HG03378 (cell line): ENCODE results near the gene HPSE2.
"Not testable (repeated sequence)": the region's sequence is repeated elsewhere in the genome, so short reads cannot be mapped to it uniquely, and the experiment has no call there.

Experiments
- ATAC-seq: cut with Tn5 transposase; IDR thresholded peaks from one replicate; pipeline ENCODE4 v1.9.1; 2021; ENCODE audit warnings: mild to moderate bottlenecking, moderate library complexity; ENCODE audit not compliant: unreplicated experiment

HPSE2 gene

DNA sequence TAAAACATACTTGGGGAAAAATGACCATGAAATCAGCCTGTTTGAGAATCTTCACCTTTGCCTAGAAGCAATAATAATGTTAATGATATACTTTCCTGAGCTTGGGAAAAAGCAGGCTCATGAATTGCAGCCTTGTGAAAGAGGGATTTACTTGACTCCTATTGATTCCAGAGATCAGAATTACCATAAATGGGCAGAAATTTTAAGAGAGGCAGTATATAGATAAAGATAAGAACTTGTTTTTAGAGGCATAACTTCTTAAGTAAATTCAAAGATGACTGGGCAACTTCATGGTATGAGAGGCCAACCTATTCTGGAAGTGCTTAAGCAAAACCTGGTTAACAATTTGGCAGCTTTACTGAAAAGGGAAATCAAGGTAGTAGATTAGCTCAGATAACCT lies 225.4 kb downstream of the HPSE2 start:
- ATAC-seq, result no peak

DNA sequence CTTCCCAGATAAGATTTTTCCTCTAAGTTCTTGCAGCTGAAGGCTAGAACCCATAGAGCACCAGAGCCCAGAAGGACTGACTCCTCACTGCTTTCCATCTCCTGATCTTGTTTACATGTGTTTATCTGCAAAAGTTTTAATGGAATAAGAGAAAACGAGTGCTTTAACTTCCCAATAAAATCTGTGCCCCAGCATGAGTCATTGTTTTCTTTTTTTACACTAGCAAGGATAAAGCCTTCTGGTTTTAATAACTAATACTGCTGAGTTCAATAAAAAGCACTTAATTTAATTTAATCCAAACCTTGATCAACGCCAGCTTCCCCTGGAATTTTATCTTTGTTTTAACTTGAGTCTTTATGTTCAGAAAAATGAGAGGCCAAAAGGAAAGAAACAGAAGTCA lies 227.6 kb downstream of the HPSE2 start:
- no peak for ATAC-seq

DNA sequence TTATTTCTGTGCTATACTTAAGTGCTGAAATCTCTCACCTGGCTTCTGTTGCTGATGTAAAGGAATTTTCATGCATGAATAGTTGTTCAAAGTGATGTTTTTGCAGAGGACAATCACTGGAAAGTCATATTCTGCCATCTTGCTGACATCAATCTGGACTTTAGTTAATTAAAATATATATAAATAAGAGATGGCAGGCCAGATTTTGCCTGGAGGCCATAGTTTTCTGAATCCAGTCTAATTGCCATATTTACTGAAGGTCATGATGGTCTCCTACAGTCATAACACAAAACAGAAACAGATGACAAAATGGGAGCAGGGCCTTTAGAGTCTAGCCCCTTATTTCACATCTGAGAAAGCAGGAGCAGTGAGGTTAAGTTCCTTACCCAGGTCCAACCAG lies 228.2 kb downstream of the HPSE2 start:
- ATAC-seq, result no peak

DNA sequence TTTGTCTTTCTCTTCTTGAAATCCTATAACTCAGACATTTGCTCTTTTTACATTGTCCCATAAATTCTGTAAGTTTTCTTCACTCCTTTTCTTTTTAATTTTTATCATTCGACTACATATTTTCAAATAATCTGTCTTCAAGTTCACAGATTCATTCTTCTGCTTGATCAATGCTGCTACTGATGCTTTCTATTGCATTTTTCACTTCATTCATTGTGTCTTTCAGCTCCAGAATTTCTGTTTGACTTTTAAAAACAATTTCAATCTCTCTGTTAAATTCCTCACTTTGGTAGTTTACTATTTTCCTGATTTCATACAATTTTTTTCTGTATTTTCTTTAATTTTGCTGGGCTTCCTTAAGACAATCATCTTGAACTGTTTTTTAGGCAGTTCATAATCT lies 230.4 kb downstream of the HPSE2 start:
- ATAC-seq, result no peak

DNA sequence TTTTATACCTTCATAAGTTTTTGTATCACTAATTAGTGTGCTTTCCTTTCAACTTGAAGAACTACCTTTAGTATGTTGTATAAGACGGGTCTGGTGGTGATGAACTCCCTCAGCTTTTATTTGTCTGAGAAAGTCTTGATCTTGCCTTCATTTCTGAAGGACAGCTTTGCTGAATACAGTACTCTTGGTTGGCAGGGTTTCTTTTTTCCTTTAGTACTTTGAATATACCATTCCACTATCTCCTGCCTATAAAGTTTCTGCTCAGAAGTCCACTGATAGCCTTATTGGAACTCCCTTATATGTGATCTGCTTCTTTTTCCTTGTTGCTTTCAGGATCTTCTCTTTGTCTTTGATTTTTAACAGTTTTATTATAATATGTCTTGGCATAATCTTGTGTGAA lies 230.9 kb downstream of the HPSE2 start:
- ATAC-seq, result no peak

DNA sequence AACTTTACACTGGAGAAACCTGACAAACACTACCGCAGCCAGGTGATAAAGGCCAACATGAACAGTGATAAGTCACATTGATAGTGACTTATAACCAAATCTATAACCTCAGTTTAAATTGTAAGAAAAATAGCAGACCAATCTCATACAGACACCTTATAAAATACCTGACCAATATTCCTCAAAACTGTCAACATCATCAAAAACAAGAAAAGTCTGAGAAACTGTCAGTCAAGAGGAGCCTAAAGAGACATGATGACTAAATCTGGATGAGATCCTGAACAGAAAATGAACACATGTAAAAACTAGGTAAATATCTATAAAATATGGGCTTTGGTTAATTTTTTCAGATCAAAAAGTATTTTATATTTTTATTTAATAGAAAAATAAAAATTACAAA lies 233.3 kb downstream of the HPSE2 start:
- no peak for ATAC-seq

DNA sequence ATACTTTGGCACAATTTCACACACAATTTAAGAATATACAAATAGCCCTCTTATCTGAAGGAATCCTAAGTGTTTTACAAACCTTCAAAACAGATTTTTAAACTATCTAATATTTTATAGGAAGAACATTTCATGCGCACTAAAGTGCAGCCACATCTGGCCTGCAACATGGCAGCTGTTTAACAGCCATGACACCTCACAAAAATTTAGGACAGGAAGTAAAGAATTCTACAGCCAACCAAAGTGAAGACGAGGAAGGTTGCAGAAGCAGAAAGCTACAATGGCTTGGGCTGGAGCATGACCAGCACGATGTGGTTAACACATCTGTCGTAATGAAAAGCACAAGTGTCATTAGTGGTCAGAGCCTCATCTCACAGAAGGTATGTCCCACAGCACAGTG lies 238.1 kb downstream of the HPSE2 start:
- no peak for ATAC-seq

DNA sequence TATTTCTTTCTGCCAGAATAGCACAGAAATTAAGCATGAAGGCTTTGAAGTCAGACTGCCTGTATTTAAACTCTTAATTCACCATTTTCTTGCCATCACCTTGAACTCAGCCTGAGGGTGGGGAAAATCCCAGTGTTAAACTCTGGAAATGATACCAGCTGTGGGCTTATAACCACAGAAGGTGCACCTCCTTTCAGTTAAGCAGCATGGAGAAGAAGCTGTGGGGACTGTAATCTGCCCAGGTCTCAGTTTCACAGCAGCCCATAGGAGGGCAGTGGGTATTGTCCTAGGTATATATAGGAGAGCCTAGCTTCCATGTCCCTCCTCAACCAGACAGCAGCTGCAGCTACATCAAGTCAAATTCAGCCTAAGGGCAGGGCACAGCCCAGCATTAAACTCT lies 241.6 kb downstream of the HPSE2 start:
- peak; percentile 61 for ATAC-seq

DNA sequence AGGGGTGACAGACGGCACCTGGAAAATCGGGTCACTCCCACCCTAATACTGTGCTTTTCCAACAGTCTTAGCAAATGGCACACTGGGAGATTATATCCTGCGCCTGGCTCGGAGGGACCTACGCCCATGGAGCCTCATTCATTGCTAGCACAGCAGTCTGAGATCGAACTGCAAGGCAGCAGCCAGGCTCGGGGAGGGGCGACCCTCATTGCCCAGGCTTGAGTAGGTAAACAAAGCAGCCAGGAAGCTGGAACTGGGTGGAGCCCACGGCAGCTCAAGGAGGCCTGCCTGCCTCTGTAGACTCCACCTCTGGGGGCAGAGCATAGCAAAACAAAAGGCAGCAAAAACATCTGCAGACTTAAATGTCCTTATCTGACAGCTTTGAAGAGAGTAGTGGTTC lies 251.9 kb downstream of the HPSE2 start:
- ATAC-seq, result not testable (repeated sequence)

DNA sequence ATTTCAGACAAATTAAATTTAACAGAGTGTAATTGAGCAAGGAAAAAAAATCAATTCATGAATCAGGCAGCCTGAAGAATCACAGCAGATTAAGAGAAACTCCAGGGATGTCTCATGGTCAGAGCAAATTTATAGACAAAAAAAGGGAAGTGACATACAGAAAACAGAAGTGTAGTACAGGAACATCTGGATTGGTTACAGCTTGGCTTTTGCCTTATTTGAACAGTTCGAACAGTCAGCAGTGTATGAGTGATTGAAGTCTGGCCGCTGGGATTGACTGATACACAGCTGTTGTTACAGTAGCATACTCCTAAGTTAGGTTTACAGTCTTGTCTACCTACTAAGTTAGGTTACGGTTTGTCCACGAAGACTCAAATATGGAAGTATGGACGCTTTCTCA lies 255.3 kb downstream of the HPSE2 start:
- no peak for ATAC-seq

DNA sequence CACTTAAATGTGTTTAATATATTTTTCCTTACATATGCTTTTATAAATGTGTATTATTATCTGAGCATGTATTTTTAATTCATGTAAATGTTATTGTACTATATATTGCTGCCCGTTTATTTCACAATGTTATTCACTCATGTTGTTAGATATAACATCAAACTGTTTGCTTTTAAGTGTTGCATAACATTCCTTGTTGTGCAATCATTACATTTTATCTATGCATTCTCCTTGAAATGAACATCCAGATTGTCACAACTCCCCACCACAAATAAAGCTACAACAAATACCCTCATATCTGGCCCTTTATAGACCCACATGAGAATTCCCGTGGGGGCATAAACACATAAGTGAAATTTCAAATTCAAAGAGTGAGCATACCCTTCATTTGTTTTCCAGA lies 264.2 kb downstream of the HPSE2 start:
- ATAC-seq, result no peak

DNA sequence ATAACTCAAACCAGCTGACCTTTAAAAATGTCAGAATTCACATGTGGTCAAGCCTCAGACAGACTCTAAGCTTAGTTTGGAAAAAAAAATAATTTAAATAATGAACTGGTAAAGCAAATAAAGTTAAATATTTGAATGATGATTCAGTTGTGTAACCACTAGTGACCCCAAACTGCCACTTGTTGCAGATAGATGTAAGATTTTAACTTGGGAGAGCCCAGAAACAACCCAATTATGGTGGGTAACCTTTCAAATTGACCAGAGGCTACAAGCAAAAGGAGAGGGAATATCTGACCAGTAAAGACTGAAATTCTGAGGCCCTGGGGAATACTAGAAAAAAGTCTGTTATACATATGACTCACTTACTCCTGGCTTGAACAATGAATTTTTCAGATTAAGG lies 268.1 kb downstream of the HPSE2 start:
- no peak for ATAC-seq

DNA sequence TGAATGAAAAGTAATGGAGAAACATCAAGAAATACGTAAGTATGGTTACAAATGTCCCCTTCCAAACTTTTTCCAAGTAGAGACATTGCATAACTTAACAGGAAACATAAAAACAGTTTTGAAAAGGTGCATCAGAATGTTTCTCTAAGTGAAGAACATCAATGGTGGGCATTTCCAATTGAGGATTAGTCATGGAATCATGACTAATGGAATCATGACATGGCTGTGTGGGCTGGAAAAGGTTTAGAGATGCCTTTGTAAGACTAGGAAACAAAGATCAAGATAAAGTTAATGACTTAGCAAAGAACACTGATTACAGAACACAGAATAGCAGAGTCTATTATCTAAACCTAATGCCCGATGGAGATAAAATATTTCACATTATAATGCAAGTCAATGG lies 272.0 kb downstream of the HPSE2 start:
- no peak for ATAC-seq

DNA sequence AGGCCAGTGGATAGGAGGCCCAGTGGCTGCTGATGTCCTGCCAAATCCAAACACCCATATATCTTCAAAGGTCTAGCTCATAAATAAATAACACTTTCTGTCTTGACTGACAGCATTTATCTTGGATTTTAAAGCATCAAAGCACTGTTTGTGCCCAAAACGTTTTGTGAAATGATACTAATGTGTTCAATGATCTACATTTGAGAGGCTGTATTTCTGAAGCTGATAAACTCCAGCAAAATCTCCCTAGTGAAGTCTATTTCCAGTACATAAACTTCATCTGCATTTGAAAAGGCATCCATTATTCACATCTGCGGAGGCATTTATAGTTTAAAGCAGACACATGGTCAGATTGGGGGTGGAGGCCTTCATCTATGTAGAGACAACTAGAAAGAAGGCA lies 276.3 kb downstream of the HPSE2 start:
- no peak for ATAC-seq

DNA sequence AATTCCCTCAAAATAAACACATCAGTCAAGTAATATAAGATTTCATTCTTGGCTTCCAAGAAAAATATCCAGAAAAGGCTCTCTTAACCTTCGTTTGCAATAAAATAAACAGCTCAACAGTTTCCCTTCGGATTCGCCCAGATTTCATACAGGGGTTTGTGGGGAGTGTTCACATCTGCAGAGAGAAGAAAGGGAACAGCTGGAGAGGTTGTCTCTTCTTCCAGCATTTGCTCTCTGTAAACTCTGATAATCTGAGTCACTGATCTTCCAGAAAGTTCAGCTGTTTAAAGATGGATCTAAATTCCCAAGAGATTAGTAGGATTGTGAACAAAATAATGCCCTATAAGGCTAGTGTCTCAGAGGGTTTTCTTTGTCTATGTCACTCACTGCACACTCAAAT lies 277.9 kb downstream of the HPSE2 start:
- no peak for ATAC-seq

DNA sequence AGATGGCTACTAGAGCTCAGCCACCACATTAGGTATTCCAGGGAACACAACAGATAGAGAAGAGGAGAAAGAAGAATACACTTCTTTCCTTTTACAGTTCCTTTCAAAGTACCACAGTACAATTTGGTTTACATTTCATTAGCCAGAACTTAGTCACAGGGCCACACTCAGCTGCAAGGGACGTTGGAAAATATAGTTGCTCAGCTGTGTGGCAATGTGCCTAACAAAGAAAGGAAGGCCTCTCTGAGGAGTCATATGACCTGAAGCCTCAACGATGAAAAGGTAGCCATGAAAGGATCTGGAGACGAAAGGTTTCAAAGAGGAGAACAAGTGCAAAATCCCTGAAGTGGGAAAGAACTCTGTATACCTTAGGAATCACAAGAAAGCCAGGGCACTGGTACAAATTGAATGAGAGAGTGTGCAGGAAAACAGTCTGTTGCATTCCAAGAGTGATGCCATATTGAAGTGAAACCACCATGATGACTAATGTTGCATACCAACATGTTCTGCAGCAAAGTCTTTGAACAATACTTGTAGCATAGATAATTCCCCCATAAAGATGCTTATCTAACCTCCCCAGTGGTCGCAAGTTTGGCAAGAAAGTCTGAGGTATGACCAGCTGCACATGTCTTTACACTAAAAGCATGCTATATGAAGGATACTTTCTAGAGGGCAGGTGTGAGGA lies 278.9 kb downstream of the HPSE2 start:
- ATAC-seq, result no peak

DNA sequence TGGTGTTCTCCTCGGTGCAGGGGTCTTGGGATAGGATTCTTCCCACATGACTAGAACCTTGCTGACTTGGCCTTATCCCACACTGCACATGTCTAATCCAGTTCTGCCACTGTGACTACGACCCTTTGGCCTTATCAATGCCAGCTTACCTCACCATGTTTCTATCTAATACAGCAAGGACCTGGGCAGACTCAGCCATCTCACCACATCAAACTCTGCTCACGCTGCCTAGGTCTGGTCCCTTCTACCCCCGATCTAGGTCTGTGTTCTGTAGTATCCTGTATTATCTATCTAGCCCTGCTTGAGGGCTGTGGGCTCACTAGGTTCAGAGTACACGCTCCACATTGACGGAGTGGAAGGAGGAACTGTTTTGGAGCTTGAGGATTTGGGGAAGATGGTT lies 282.4 kb downstream of the HPSE2 start:
- no peak for ATAC-seq

DNA sequence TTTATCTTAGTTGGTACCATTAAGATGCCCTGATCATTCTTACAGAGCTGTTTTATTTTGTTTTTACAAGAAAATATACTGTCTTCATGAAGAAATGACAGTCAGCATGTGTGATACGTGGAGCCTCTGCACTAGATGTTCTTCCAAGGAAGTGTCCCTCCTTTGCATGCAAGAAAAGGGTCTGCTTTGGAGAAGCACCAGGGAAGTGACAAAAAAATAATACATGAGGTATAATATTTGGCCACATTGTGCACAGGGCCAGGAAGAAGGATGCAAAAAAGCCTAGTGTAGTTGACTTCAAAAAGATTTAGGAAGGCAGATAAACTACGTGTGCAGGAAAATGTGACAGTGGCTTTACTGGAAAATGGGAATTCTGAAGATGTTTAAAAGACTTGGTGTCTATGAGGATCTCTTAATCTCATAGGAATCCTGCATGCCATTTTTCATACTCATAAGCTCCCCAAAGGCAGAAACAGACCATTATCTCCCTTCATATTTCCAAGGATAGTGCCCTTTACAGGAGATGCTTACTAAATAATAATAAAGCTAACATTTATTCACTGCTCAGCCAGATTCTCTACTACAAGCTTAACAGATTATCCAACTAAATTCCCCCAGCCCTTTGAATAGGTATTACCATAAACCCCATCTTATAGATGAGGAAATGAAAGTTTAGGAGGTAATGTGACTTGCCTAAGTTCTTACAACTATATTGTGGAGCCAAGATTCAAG lies 284.2 kb downstream of the HPSE2 start:
- no peak for ATAC-seq

DNA sequence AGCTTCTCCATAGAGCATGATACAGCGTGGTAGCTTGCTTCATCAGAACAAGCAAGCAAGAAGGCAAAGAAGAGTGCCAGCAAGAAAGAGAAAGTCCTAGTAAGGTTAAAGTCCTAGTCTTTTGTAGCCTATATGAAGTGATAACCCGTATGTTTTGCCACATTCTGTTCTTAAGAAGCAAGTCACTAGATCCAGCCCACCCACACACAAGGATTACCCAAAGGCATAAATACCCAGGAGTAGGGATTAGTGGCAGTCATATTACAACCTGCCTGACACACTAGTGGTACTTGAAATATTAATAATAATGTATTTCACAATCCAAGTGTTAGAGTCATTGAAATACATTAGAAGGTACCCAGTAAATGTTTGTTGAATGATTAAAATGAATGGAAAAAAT lies 285.5 kb downstream of the HPSE2 start:
- no peak for ATAC-seq

DNA sequence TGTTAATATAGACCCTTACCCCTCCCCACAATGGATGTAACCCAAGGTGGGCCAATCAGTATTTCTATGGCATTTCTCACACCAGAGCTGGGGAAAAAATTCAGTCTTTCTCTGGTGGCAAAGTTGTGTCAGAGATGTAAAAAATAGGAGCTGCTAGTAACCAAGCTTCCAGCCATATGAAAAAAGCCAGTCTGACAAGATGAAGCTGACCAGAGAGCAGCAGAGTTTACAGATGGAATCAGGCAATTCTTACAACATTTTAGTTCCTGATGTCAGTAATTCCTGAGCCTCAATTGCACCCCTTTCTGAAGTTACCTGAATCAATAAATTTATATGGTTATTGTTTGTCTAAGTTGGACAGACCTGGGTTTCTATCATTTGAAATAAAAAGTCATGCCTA lies 286.3 kb downstream of the HPSE2 start:
- no peak for ATAC-seq

DNA sequence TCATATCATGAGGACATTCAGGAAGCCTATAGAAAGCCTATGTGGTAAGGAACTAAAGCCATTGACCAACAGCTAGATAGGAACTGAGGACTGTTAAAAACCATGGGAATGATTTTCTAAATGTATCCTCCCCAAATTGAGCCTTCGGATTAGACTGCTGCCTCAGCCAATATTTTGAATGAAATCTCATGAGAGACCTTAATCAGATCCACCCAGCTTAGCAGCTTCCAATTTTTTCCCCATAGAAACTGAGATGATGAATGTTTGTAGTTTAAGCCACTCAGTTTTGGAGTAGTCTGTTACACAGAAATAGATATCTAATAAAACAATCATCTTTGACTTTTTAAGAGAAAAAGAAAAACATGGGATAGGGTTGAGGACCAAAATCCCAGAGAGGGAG lies 292.0 kb downstream of the HPSE2 start:
- ATAC-seq, result no peak

DNA sequence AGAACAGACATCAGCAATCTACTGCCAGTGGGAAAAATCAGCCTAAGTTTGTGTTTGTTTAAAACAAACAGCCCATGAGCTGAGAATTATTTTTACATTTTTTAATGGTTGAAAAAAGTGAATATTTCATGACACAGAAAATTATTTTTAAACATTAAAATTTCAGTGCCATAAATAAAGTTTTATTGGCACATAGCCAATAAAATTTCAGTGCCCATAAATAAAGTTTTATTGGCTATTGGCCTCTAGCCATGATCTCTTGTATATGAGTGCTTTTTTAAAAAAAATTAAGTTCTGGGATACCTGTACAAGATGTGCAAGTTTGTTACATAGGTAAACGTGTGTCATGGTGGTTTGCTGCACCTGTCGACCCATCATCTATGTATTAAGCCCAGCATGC lies 305.9 kb downstream of the HPSE2 start:
- ATAC-seq, result no peak

DNA sequence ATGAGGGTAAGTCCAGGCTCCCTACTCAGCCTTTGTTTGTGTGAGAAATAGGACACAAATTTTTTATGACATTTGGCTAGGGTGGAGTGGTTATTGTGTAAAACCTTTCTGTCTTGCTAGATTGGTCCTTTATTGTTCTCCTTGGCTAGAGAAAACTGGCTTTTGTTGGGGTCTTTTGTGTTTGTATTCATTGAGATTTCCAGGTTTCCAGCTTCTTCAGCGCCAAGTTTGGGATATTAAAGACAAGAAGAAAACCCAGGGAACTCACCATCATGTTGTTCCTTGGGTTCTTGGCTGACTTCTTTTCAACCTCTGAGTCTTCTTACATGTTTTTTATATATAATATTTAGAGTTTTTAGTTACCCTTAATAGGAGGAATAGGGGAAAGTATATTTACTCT lies 310.0 kb downstream of the HPSE2 start:
- no peak for ATAC-seq
